GM23338 (cell line): ENCODE results near the gene ZSCAN31.

Source experiments
- CREB1 ChIP-seq: fragments of 250-450 bp; sonication (Bioruptor Pico); IDR thresholded peaks from 2 replicates; pipeline ENCODE4 v1.5.0; 2020; ENCODE audit warnings: low read depth, mild to moderate bottlenecking, moderate library complexity
- CTCF ChIP-seq, 2 experiments: fragments of 200-600 bp in 1 of 2; sonication (generic) in 1 of 2; conservative IDR thresholded peaks; 2 replicates each; pipeline versions ENCODE4 v1.5.1 to v1.6.1; 2016 to 2017; ENCODE audit warnings: antibody characterized with exemption in 2 of 2, low read depth in 2 of 2, mild to moderate bottlenecking in 2 of 2, moderate library complexity in 1 of 2
- NANOG ChIP-seq: IDR thresholded peaks from 2 replicates; pipeline ENCODE4 v1.6.1; 2016; ENCODE audit warnings: antibody characterized with exemption, borderline replicate concordance
- POLR2AphosphoS5 ChIP-seq: IDR thresholded peaks from 2 replicates; pipeline ENCODE4 v1.6.1; 2016; ENCODE audit warnings: antibody characterized with exemption, low read depth

- TF ChIP-seq CTCF (conservative IDR thresholded peaks at IDR 0.05; ENCODE audit: low read depth in 2 of 2) (no peak), POLR2AphosphoS5 (no peak), CREB1 (CRISPR knock-in tag) (no peak), NANOG (no peak)
Observed at GRCh38 chr6:28343898-28344677, 8.1 kb upstream of the ZSCAN31 start.
